C4-2B (cell line): ENCODE results near the gene PLEKHA5.
A peak's percentile ranks its signal among the peaks of the same experiment; 100 is the strongest.
"Not testable (repeated sequence)": the region's sequence is repeated elsewhere in the genome, so short reads cannot be mapped to it uniquely, and the experiment has no call there.

Source experiments
- H3K27ac ChIP-seq: fragments of 450-650 bp; 2 replicates; pipeline ENCODE4 v1.5.1; 2017
- CTCF ChIP-seq: fragments of 450-650 bp; conservative IDR thresholded peaks from 2 replicates; pipeline ENCODE4 v1.5.1; 2017; ENCODE audit warnings: mild to moderate bottlenecking
- ZFX ChIP-seq: fragments of 450-650 bp; IDR thresholded peaks from 2 replicates; pipeline ENCODE4 v1.6.1; 2017

Gene PLEKHA5

GRCh38 chr12:19222558-19222957, 93.0 kb downstream of the PLEKHA5 start:
- no peak for TF ChIP-seq CTCF
- H3K27ac ChIP-seq, result no peak overlapping the region

GRCh38 chr12:19223018-19223417, 93.5 kb downstream of the PLEKHA5 start:
- no peak overlapping the region for H3K27ac ChIP-seq
- peak; percentile 58 for TF ChIP-seq CTCF
- TF ChIP-seq ZFX, result no peak

DNA sequence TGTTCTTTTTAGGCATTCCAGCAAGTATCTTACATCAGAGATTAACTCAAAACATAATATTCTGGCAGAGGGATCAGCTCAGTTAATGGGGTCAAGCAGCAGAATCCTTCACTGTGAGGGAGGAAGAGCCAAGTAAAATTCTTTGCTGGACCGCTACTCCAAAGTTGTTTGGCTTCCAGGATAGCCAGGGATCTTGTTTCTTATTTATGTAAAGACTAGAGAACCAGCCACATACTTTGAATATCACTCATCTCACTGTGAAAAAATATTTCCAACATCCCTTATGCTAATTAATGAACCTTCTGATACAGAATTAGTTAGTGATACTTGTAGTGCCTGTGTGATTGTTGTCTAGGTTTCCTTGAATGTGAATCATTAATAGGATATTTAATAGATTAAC, 94.2 kb downstream of the PLEKHA5 start:
- TF ChIP-seq ZFX, result no peak
- TF ChIP-seq CTCF, result no peak
- no peak overlapping the region for H3K27ac ChIP-seq

DNA sequence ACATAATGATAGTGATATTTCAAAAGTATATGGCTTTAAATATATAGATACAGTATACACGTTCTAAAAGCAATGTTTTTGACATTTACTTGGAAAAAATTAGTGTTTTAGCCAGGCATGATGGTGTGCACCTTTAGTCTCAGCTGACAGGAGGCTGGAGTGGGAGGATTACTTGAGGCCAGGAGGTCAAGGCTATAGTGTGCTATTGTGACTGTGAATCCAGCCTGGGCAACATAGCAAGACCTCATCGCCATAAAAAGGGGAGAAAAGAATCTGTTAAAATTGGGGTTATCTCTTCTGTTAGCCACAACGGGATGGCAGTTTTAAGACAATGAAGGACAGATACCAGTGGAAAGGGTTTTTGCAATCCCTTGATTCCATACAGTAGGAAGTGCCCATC, 95.2 kb downstream of the PLEKHA5 start:
- H3K27ac ChIP-seq, result no peak overlapping the region
- TF ChIP-seq ZFX (no peak), CTCF (no peak)

DNA sequence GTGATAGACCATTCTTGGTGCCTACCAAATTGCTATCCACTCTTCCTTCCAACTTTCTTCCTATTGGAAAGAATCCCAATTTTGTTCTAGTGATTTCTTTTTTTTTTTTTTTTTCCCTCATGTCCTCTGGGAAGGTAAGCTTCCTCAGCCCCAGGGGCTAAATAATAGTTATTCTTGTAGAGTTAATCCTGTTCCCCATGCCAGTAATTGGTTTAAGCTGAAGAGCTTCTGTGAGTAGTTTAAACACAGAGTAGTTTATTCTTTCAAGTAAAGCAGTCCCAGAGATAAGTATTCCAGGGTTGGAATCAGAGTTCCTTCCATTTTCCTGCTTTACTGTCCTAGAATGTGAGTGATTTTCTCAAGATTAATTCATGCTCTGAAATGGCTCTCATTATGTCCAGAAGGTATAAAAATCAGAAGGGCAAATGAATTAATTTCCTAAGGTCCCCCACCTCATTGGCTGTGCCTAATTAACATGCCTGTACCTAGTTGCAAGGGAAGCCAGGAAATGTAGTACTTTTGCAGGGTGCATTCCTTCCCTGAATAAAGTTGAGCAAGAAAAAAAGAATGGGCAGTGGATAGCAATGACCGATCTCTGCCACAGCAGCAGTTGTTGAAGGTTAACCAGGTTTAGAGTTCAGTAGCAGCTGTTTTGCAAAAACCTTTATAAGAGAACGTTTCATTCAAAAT, 97.8 kb downstream of the PLEKHA5 start:
- TF ChIP-seq CTCF (no peak), ZFX (no peak)
- no peak overlapping the region for H3K27ac ChIP-seq

DNA sequence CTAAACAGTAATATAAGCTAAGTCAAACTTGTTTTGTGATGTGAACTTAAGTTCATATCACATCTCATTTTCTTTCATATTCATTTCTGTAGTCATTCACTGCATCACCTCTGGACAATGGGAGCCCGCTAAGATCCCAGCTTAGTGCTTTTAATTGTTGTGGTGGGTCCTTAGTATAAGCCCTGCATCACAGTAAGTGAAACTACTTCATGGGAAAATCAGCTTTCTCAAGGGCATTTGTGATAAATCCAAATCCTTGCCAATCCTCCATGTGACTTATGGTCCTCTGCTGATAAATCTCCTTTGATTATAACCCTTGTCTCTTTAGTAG, 98.3 kb downstream of the PLEKHA5 start:
- no peak overlapping the region for H3K27ac ChIP-seq
- TF ChIP-seq ZFX (no peak), CTCF (no peak)

- not testable (repeated sequence) for H3K27ac ChIP-seq
Observed at GRCh38 chr12:19229021-19229420, 99.5 kb downstream of the PLEKHA5 start.

GRCh38 chr12:19230299-19230866, 100.8 kb downstream of the PLEKHA5 start:
- no peak for TF ChIP-seq ZFX
- no peak for TF ChIP-seq CTCF

More at GRCh38 chr12:19230299-19230866, 100.8 kb downstream of the PLEKHA5 start:
- no peak overlapping the region for H3K27ac ChIP-seq
